GM18858 (cell line): ENCODE results near the gene SIGLEC12.
"Not testable (repeated sequence)": the region's sequence is repeated elsewhere in the genome, so short reads cannot be mapped to it uniquely, and the experiment has no call there.

Experiments used
- ATAC-seq: cut with Tn5 transposase; IDR thresholded peaks from one replicate; pipeline ENCODE4 v1.9.1; 2021; ENCODE audit not compliant: unreplicated experiment

Gene SIGLEC12

DNA sequence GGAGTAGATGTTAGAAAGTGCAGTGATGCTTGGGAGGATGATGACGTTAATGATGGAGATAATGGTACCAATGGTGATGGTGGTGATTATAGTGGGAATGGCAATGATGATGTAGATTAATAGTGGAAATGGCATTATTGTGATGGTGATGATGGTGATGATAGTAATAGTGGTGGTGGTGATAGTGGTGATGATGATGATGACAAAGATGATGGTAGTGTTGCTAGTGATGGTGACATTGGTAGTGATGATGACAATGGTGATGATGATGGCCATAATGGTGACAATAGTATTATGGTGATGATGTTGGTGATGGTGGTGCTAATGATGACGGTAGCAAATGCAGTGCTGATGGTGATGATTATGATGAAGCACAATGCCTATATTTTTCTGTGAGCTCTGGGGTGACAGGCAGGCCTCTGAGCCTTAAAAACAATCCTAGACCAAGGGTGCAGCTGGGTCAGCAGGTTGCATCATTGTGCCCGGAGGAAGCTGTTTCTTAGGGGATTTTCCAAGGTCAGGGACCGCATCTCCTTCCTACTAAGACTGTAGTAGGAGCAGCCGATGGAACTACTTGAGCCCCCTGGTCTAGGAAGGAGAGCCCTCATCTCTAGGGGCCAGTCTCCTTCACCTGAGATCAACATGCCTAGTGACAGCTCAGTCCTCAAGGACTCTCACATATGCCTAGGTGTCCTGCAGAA, 15.5 kb downstream of the SIGLEC12 start:
- no peak for ATAC-seq

DNA sequence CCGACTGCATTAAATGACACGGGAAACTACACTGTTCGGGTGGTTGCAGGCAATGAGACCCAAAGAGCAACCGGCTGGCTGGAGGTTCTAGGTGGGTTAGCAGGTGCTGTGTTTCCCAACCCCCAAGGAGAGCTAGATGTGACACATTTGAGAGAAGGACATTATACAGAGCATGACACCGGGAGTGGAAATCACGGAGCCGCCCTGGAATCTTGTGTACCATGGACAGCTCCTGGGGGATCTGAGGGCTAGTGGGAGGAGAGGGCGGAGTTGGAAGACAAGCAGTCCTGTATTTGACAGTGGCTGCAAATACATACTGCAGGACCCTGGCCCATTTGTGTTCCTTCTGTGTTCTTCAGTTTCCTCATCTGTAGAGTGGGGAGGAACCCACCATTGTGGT, 21.0 kb downstream of the SIGLEC12 start:
- ATAC-seq, result no peak

DNA sequence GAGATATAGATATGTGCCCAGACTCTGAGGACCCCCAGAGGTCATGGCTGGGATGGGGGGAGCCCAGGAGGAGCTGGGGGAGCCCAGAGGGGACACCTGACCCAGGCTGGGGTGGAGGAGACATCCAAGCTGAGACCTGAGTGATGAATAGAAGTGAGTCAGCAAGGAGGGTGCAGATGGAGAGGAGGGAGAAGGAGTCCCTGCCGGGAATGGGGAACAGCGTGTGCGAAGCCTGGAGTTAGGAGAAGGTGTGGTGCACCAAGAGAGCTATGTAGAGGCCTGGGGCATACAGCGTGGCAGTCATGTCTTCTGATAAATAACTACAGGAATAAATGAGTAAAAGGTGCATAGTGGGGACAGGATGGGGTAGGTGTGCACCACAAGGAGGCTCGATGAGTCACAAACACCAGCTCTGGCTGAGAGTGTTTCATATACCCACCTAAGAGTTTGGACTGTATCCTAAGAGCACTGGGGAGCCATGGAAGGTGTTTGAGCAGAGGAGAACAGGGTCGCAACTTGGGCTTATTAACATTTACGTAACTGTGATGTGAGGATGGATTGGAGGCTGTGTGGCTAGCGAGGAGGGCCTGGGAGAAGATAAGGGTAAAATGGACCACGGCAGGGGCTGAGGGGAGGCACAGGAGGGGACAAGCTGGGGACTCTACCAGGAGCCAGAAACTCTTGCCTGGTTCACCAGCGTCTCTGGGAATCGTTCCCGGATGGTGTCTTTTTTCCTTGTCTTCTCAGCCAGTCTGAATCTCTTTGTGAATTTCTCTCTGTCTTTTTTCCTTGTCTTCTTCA, 21.9 kb downstream of the SIGLEC12 start:
- ATAC-seq, result no peak

DNA sequence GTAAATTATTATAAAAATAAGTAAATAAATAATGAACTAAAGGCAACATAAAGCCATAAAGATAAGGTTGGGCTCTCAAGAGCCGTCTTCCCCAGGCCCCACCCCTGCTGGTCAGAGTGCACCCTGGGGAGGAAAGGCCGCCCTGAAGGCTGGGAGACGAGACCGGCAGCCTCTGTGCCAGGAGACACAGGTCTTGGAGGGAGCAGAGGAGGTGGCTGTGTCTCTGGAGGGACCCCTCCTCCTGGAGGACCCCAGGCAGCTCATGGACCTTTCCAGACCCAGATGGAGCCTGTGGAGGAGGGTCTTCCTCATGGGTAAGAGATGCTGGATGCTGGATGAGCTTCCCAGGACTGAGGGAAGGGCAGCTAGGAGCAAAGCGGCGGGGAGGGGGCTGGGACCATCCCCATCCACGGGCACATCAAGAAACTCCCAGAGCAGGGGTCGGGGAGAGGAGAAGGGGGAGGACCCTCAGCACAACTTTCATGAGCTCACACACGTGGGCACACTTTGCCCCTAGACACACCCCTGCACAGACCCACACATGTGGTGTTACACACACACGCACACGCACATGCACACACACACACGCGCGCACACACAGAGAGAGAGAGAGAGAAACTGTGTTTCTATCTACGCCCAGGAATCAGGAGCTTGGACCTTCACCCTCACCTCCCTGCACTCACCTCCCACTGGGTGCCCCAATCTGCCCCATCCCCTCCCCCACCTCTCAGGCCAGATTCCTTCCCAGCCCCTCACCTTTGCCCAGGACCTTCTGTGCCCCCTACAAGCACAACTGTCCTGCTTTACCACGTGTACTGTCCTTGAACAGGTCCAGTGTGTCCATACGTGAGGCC, 23.0 kb downstream of the SIGLEC12 start, which contains the start of gene CEACAM18:
Gene CEACAM18 (plus strand): TSS at position 159 of the 854 bp plus-strand sequence.
- no peak for ATAC-seq

DNA sequence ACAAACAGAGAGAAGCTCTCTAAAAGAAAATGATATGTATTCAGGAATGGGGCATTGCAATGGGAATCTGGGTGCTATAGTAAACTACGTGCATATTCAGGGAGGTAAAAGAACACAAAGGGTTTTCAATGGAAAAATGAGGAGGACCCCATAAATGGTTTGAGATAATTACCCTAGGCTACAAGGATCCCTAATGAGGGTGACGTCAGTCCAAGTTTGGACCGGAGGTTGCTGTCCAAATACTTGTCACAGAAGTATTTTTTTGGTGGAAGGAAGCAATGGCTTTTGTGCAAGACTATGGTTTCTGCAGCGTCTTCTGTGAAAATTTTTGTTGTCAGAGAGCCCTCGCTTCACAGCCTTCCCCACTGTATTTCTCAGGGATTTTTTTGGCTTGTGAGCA, 24.3 kb downstream of the SIGLEC12 start:
- ATAC-seq, result no peak

DNA sequence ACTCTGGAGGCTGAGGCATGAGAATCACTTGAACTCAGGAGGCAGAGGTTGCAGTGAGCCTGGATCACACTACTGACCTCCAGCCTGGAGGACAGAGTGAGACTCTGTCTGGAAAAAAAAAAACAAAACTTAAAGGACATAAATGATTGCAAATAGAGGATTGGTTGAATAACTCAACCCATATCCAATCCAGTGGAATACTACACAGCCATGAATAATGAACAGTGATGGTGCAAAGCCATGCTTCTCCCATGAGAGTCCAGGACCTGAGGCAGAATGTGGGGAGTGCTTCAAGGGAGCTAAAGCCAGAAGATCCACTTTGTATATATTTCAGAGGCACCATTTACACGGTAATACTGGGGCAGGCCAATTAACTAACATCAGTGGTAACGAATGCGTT, 25.4 kb downstream of the SIGLEC12 start:
- no peak for ATAC-seq

DNA sequence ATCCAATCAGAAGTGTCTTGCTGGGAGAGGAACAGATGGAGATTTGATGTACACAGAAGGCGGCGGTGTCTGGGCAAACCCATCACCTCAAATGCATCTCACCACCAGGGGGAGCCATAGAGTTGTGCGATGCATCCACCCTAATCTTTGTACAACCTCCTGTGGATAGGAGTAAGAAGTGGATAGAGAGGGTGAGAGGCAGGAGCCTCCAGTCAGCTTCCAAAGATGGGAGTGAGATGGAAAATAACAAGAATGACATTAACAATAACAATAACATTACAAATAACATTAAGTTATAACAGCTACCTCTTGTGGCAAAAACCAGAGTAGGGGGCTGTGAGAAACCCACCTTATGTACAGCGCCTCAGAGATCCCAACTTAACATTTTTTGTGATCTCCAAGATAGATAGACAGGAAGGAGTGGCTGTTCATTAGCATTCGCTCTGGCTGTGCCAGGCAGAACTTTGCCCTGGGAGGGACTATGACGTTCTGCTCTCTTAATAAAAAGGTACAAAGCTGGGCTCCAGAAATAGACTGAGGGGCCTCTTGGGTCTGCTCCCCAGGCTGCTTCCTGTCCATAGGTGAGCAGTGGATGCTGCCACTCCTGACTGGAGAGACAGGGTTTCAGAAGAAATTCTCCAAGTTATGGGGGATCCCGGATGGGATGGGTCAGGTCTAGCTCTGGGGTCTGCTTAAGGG, 28.4 kb downstream of the SIGLEC12 start:
- ATAC-seq, result no peak

DNA sequence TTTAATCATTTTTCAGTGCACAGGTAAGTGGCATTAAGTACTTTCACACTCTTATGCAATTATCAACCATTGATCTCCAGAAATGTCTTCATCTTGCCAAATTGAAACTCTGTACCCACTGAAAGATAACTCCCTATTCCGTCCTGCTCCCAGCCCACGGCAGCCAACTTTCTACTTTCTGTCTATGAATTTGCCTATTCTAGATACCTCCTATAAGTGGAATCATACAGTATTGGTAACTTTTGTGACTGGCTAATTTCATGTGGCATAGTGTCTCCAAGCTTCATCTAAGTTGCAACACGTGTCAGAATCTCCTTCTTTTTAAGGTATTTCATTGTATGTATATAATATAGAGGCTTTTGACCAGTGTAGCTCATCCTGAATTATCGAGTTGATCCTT, 29.0 kb downstream of the SIGLEC12 start:
- no peak for ATAC-seq

DNA sequence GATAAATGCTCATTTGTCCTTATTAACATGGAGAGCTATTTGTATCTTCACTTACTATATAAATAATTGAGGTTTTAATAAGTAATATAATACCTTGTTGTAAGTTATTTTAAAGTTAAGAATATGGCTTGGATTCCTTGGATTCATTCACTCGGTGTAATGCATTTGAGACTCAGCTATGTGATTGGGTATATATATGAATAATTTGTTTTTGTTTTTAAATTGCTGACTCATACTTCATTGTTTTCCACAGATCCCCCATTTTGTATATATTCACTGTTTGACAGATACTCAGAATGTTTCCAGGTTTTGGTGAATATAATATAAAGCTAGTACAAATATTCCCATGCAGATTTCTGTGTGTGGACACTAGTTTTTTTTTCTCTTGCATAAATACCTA, 30.1 kb downstream of the SIGLEC12 start:
- ATAC-seq, result no peak

DNA sequence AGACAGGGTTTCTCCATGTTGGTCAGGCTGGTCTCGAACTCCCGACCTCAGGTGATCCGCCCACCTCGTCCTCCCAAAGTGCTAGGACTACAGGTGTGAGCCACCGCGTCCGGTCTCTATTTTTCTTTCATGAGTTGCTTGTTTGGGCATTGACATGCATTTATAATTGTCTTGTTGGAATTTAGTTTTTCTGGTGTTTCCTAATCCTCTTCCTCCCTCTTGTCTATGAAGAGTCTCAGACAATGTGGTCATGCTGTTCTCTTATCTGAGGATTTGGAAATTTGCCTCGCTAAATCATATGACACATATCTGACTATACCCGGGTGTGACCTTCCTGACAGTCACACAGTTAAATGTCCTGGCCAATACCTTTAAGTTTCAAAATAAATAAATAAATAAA, 30.6 kb downstream of the SIGLEC12 start:
- no peak for ATAC-seq

DNA sequence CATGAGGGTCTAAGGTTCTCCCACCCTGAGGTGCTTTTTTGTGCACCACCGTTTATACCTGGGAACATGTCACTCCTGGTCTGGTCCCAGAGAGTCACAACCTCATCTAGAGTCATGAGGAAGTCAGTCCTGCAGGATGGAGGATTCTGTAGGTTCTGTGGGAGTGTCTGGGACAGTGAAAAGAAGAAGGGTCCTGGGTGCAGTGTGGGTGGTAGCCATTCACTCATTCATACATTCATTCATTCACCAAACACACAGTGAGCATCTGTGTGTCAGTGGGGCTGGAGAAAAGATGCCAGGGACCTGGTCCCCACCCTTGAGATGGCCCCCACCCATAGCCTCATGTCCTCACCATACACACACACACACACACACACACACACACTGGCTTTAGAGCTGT, 32.0 kb downstream of the SIGLEC12 start:
- no peak for ATAC-seq

DNA sequence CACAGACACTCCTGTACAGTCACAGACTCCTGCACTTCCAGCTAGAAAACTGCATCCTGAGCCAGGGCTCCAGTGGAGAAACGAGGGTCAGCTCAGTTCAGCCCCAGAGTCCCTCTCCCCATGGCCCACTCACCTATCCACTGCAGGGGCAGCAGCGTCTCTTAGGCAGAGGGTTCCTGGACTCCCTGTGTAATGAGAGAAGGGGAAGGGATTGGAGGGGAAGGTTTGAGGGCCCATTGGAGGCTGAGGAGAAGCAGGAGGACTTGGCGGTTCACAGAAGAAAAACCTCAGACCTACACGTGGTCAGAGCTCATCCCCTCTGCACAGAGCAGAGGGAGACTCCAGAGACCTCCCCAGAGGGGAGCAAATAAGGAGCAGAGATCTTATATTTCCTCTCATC, 32.4 kb downstream of the SIGLEC12 start:
- no peak for ATAC-seq

DNA sequence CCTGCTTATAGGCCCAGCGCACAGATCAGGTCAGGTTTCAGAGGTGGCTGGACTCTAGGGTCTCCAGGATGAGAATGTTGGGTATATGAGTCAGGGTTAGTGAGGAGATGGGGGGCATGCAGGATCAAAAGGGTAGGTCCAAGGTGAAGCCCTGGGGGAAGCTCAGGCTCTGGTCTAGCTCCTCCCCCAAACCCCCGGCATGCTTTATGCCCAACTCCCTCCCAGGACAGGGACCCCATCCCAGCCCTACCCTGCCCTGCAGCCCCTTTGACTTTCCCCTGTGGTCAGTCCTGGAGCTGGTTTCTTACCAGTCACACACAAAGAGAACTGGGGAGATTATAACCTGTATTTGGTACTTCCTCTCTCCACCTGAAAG, 33.1 kb downstream of the SIGLEC12 start:
- no peak for ATAC-seq

DNA sequence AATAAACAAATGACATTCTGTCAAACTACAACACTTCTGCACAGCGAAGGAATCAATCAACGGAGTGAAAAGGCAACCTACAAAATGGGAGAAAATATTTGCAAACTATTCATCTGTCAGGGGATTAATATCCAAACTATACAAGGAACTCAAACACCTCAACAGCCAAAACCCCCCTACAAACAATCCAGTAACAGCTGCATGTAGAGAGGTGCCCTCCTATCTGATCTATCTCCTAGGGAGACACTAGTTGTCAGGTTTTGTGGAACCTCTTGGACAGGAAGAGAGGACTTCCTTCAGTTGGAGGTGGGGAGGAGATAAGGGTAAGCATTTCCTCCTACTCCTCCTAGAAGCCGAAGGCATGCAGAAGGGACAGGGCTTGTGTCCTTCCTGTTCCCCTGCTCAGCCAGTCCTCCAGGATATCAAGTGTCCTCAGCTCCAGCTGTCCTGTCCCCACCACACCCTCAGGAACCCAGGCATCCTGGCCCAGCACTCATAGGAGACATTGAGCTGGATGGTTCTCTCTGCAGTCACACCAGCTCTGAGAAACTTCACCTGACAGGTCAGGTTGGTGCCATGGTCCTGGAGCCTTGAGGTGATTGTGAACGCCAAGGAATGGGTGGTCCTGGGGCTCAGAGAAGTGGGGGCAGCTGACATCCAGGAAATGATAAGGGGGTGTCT, 33.6 kb downstream of the SIGLEC12 start:
- ATAC-seq, result no peak

DNA sequence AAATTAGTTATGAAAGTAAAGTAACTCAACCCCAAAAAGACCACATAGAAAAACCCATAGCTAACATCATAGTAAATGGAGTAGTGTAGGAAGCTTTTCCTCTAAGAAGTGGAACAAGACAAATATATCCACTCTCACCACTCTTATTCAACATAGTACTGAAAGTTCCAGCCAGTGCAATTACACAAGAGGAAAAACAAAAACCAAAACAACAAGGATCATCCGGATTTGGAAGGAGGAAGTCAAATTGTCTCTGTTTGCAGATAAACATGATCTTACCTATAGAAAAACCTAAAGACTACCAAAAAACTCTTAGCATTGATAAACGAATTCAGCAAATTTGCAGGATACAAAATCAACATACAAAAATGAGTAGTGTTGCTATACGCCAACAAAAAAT, 34.9 kb downstream of the SIGLEC12 start:
- no peak for ATAC-seq

DNA sequence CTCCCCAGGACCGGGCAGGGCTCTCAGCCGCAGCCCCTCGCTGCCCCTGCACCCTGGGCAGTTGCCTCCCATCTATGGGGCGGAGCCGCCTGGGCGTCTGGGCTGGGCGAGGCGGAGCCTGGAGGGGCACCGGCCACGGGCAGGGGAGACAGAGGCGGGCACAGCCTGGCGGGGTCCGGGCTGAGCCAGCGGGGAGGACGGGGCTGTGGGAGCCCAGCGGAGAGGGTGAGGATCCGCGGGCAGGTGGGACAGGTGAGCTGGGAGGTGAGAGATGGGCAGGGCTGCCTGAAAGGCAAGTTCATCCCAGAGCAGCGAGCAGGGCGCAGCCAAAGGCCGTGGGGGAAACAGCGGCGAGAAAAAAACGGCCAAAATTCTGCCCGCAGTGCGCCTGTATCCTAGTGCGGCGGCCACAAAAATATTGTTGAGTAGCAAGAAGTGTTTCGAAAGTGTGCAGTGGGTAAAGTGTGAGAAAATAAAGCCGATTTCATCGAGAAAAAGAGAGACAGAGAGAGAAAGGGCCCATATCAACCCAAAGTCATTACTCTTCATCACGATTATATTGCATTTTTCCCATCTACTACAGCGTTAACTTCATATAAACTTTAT, 37.5 kb downstream of the SIGLEC12 start:
- ATAC-seq, result not testable (repeated sequence)

DNA sequence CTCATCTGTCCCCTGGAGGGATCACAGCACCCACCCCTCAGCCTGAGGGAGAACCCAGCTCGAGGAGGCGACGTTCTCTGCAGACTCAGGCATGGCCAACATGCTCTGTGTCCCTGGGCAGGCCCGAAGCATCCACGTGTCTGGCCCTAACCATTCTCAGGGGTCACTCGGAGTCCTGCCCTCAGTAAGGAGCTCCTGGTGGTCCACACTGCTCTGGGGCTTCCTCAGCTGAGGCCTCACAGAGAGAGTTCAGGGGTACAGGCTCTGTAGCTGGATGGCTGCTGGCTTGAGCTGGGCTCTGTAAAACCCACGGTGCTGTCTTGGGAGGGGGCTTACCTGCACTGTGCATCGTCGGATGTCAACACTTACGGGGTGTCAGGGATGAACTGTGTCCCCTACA, 38.9 kb downstream of the SIGLEC12 start:
- ATAC-seq, result no peak

DNA sequence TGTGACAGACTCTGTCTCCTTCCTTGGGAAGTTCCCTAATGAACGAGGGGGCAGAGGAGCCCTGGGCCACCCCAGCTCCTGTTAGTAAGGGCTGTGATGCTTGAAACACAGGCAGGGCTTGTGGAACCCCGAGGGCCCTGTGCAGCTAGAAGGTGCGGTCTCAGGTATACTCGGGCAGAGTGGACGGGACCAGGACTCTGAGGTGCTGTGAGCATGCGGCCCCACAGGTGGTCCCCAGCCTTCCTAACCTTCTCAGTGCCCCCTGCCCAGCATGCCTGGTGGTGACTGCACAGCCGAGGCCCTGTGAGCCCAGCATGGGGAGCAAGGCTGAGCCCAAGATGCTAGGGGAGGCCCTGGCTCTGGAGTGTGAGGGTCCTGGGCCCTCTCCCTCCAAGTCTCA, 39.3 kb downstream of the SIGLEC12 start:
- ATAC-seq, result no peak

DNA sequence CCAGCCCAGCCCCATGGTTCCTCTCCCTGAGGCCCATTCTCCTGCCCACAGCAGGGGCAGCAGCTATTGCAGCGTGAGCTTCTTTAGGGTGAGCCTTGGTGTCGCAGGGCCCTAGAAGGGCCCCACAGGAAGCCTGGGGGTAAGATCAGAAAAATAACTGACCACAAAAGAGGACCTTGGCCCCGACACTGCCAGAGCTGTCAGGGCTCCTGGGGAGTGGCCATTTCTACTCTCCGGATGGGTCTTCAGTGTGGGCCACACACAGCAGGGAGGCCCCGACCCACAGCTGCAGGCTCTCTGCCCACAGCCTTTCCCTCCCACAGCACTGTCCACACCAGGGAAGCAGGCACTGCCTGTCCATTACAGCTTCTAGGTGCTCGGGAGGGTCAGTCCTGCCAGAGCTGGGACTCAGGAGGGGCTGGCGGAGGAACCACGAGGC, 39.9 kb downstream of the SIGLEC12 start:
- no peak for ATAC-seq
